ENCODE measurements around the gene APBA1.
"Not testable (repeated sequence)": the region's sequence is repeated elsewhere in the genome, so short reads cannot be mapped to it uniquely, and the experiment has no call there.

The APBA1 gene

DNA sequence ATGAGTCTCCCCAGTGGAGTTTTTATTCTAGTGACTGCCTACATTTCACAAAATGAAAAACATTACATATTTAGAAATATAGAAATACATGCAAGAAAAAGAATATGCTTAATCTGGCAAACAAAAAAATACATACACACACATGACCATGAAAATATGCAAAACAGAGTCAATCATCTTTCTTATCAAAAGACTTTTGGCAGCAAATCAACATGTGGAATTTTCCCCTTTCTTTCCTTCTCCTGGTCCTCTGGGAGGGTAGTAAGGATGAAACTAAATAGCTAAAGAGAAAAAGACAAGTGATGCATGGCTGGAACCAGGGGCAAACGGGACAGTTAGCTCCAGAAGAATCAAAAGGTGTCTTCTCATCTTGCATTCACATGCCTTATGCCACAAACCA is 69.4 kb downstream of the APBA1 start:
- Histone ChIP-seq H3K27ac (ENCODE audit: low read length) (no peak overlapping the region), H3K4me1 (ENCODE audit: insufficient read depth, low read length) (no peaks in the 10 kb centered on the region), H3K9ac (ENCODE audit: low read depth, low read length) (no peak overlapping the region), H3K36me3 (ENCODE audit: insufficient read depth, low read depth, low read length) (no peaks in the 10 kb centered on the region), H3K9me3 (ENCODE audit: insufficient read depth, low read depth, low read length) (no peaks in the 10 kb centered on the region), H3K4me3 (ENCODE audit: low read length) (no peak overlapping the region), H3K27me3 (ENCODE audit: insufficient read depth, low read length) (no peaks in the 10 kb centered on the region)

- Histone ChIP-seq H3K9me3 (ENCODE audit: insufficient read depth, low read depth, low read length) (no peaks in the 10 kb centered on the region), H3K4me1 (ENCODE audit: insufficient read depth, low read length) (no peaks in the 10 kb centered on the region), H3K27ac (ENCODE audit: low read length) (no peak overlapping the region), H3K27me3 (ENCODE audit: insufficient read depth, low read length) (no peaks in the 10 kb centered on the region), H3K9ac (ENCODE audit: low read depth, low read length) (no peak overlapping the region), H3K36me3 (ENCODE audit: insufficient read depth, low read depth, low read length) (no peaks in the 10 kb centered on the region), H3K4me3 (ENCODE audit: low read length) (no peak overlapping the region)
Observed at GRCh38 chr9:69601698-69602097, 70.5 kb downstream of the APBA1 start.

DNA sequence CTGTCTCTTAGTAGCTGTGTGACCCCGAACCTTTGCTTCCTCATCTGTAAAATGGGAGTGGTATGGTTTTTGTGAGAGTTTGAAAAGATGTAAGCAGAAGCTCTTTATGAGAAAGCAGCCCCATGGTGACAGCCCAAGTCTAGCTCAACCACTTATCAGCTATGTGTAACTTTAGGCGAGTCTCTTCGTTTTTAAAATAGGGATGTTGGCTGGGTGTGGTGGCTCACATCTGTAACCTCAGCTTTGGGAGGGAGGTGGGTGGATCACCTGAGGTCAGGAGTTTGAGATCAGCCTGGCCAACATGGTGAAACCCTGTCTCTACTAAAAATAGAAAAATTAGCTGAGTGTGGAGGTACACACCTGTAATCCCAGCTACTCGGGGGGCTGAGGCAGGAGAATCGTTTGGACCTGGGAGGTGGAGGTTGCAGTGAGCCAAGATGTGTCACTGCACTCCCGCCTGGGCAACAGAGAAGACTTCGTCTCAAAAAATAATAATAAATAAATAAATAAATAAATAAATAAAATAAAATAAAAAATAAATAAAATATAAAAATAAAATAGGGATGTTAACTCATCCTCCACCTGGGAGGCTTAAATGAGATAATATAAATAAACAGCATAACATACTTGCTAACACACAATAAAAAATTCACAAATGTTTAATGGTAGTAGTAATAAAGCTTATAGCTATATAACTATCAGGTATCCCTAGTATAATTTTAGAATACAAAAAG is 71.7 kb downstream of the APBA1 start:
- H3K9ac ChIP-seq (ENCODE audit: low read depth, low read length): no peak overlapping the region
- no peaks in the 10 kb centered on the region for H3K27me3 ChIP-seq (ENCODE audit: insufficient read depth, low read length)
- H3K36me3 ChIP-seq (ENCODE audit: insufficient read depth, low read depth, low read length): no peaks in the 10 kb centered on the region
- no peaks in the 10 kb centered on the region for H3K9me3 ChIP-seq (ENCODE audit: insufficient read depth, low read depth, low read length)
- H3K4me3 ChIP-seq (ENCODE audit: low read length): no peak overlapping the region
- H3K27ac ChIP-seq (ENCODE audit: low read length): no peak overlapping the region
- H3K4me1 ChIP-seq (ENCODE audit: insufficient read depth, low read length): no peaks in the 10 kb centered on the region

GRCh38 chr9:69599232-69599971 is 72.8 kb downstream of the APBA1 start:
- Histone ChIP-seq H3K9me3 (ENCODE audit: insufficient read depth, low read depth, low read length) (no peaks in the 10 kb centered on the region), H3K27me3 (ENCODE audit: insufficient read depth, low read length) (no peaks in the 10 kb centered on the region), H3K4me3 (ENCODE audit: low read length) (no peak overlapping the region)

DNA sequence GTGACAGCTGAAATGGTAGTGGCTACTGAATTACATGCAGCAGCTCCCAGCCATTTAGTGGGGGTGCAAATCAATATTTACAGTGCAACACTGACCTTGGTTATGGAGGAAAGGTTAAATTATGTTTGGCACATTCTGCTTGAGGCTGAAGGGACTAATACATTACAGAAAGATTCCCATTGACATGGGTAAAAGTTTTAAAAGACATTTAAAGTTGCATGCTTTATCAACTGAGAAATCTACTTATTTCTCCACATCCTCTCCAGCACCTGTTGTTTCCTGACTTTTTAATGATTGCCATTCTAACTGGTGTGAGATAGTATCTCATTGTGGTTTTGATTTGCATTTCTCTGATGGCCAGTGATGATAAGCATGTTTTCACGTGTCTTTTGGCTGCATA is 75.3 kb downstream of the APBA1 start:
- H3K36me3 ChIP-seq (ENCODE audit: insufficient read depth, low read depth, low read length); H3K27me3 ChIP-seq (ENCODE audit: insufficient read depth, low read length); H3K9me3 ChIP-seq (ENCODE audit: insufficient read depth, low read depth, low read length); H3K9ac ChIP-seq (ENCODE audit: low read depth, low read length); H3K27ac ChIP-seq (ENCODE audit: low read length); H3K4me1 ChIP-seq (ENCODE audit: insufficient read depth, low read length); H3K4me3 ChIP-seq (ENCODE audit: low read length): not testable (repeated sequence)

More at GRCh38 chr9:69599232-69599971, 72.8 kb downstream of the APBA1 start:
- Histone ChIP-seq H3K27ac (ENCODE audit: low read length) (no peak overlapping the region), H3K36me3 (ENCODE audit: insufficient read depth, low read depth, low read length) (no peaks in the 10 kb centered on the region), H3K4me1 (ENCODE audit: insufficient read depth, low read length) (no peaks in the 10 kb centered on the region), H3K9ac (ENCODE audit: low read depth, low read length) (no peak overlapping the region)

GRCh38 chr9:69594180-69594579 is 78.0 kb downstream of the APBA1 start:
- Histone ChIP-seq H3K36me3 (ENCODE audit: insufficient read depth, low read depth, low read length) (no peaks in the 10 kb centered on the region), H3K4me3 (ENCODE audit: low read length) (no peak overlapping the region), H3K27ac (ENCODE audit: low read length) (no peak overlapping the region), H3K9ac (ENCODE audit: low read depth, low read length) (no peak overlapping the region), H3K27me3 (ENCODE audit: insufficient read depth, low read length) (peaks cover 4% of the 10 kb centered on the region; the same call in 1 of the 2 replicates), H3K9me3 (ENCODE audit: insufficient read depth, low read depth, low read length) (no peaks in the 10 kb centered on the region), H3K4me1 (ENCODE audit: insufficient read depth, low read length) (0 out of 2 replicates have a peak, but pooled peaks cover 7% of the 10 kb centered on the region)

DNA sequence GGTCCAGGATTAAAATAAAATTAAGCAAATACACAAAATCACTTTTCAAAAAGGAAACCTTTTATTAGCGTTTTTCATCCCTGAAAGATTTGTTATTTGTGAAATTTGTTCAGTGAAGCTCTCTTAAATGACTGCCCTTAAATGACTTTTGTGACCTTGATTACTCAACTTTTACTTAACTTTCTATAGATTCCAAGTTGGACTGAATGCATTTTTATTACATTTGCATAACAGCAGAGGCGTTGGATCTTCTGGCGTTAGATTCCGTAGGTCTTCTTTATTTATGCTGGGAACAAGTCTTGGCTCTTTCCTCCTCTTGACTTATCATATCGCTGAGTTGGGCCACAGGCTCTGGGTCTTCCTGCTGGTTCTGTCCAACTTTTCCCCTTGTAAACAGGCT is 78.4 kb downstream of the APBA1 start:
- Histone ChIP-seq H3K4me3 (ENCODE audit: low read length) (no peak overlapping the region), H3K36me3 (ENCODE audit: insufficient read depth, low read depth, low read length) (no peaks in the 10 kb centered on the region), H3K9me3 (ENCODE audit: insufficient read depth, low read depth, low read length) (no peaks in the 10 kb centered on the region), H3K9ac (ENCODE audit: low read depth, low read length) (no peak overlapping the region), H3K4me1 (ENCODE audit: insufficient read depth, low read length) (0 out of 2 replicates have a peak, but pooled peaks cover 7% of the 10 kb centered on the region), H3K27me3 (ENCODE audit: insufficient read depth, low read length) (peaks cover 5% of the 10 kb centered on the region; the same call in 1 of the 2 replicates), H3K27ac (ENCODE audit: low read length) (no peak overlapping the region)

GRCh38 chr9:69593301-69593700 is 78.9 kb downstream of the APBA1 start:
- H3K9me3 ChIP-seq (ENCODE audit: insufficient read depth, low read depth, low read length): no peaks in the 10 kb centered on the region

DNA sequence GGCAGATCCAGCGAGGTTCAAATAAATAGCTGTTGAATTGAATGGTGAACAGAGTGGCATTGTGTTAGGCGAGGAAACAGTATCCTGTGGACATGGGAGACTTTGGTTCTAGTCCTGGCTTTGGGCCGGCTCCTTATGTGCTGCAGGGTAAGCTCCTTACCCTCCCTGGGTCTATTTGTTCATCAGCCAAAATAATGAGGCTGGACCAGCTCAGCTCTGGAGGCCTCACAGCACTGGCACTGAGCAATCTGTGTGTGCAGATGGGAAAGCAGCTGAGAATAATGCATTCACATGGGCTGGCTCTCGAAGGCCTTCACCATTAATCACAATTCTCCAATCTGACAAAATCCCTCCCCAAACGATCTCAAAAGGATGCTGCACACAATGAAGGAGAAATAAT is 81.9 kb downstream of the APBA1 start:
- no peaks in the 10 kb centered on the region for H3K36me3 ChIP-seq (ENCODE audit: insufficient read depth, low read depth, low read length)
- H3K9ac ChIP-seq (ENCODE audit: low read depth, low read length): no peak overlapping the region
- no peak overlapping the region for H3K27ac ChIP-seq (ENCODE audit: low read length)
- no peaks in the 10 kb centered on the region for H3K9me3 ChIP-seq (ENCODE audit: insufficient read depth, low read depth, low read length)
- no peak overlapping the region for H3K4me3 ChIP-seq (ENCODE audit: low read length)
- H3K27me3 ChIP-seq (ENCODE audit: insufficient read depth, low read length): peaks cover 26% of the 10 kb centered on the region; the same call in 1 of the 2 replicates
- 0 out of 2 replicates have a peak, but pooled peaks cover 7% of the 10 kb centered on the region for H3K4me1 ChIP-seq (ENCODE audit: insufficient read depth, low read length)

More at GRCh38 chr9:69593301-69593700, 78.9 kb downstream of the APBA1 start:
- Histone ChIP-seq H3K27me3 (ENCODE audit: insufficient read depth, low read length) (peaks cover 5% of the 10 kb centered on the region; the same call in 1 of the 2 replicates), H3K36me3 (ENCODE audit: insufficient read depth, low read depth, low read length) (no peaks in the 10 kb centered on the region), H3K4me3 (ENCODE audit: low read length) (no peak overlapping the region), H3K27ac (ENCODE audit: low read length) (no peak overlapping the region), H3K9ac (ENCODE audit: low read depth, low read length) (no peak overlapping the region), H3K4me1 (ENCODE audit: insufficient read depth, low read length) (0 out of 2 replicates have a peak, but pooled peaks cover 7% of the 10 kb centered on the region)

- Histone ChIP-seq H3K9me3 (ENCODE audit: insufficient read depth, low read depth, low read length) (no peaks in the 10 kb centered on the region), H3K27me3 (ENCODE audit: insufficient read depth, low read length) (peaks cover 37% of the 10 kb centered on the region), H3K4me1 (ENCODE audit: insufficient read depth, low read length) (0 out of 2 replicates have a peak, but pooled peaks cover 6% of the 10 kb centered on the region), H3K36me3 (ENCODE audit: insufficient read depth, low read depth, low read length) (no peaks in the 10 kb centered on the region), H3K9ac (ENCODE audit: low read depth, low read length) (no peak overlapping the region), H3K4me3 (ENCODE audit: low read length) (no peak overlapping the region), H3K27ac (ENCODE audit: low read length) (no peak overlapping the region)
Observed at GRCh38 chr9:69589156-69589555, 83.0 kb downstream of the APBA1 start.

DNA sequence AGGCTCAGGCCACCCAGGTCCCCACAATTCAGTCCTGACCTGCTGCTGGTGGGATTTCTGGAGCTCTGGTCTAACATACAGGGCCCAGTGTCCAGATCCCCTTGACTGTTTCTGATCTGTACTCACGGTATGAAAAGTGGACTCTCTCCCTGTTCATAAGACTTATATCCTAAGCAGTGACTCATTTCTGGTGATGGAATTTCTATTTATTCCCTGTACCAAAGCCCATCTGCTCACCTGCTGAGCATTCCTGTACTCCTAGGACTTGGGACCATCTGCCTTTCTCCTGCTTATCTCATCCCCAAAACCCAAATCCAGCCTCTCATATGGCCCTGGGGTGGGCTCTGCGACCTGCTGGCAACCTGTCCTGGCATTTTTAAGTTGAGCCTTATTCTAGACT is 86.6 kb downstream of the APBA1 start:
- no peaks in the 10 kb centered on the region for H3K9me3 ChIP-seq (ENCODE audit: insufficient read depth, low read depth, low read length)
- H3K36me3 ChIP-seq (ENCODE audit: insufficient read depth, low read depth, low read length): no peaks in the 10 kb centered on the region
- H3K4me1 ChIP-seq (ENCODE audit: insufficient read depth, low read length): no peaks in the 10 kb centered on the region
- no peak overlapping the region for H3K4me3 ChIP-seq (ENCODE audit: low read length)
- H3K27ac ChIP-seq (ENCODE audit: low read length): no peak overlapping the region
- peaks cover 73% of the 10 kb centered on the region for H3K27me3 ChIP-seq (ENCODE audit: insufficient read depth, low read length)
- H3K9ac ChIP-seq (ENCODE audit: low read depth, low read length): no peak overlapping the region

GRCh38 chr9:69584759-69585158 is 87.4 kb downstream of the APBA1 start:
- Histone ChIP-seq H3K9me3 (ENCODE audit: insufficient read depth, low read depth, low read length) (no peaks in the 10 kb centered on the region), H3K9ac (ENCODE audit: low read depth, low read length) (no peak overlapping the region), H3K4me1 (ENCODE audit: insufficient read depth, low read length) (no peaks in the 10 kb centered on the region), H3K27me3 (ENCODE audit: insufficient read depth, low read length) (peaks cover 81% of the 10 kb centered on the region), H3K36me3 (ENCODE audit: insufficient read depth, low read depth, low read length) (no peaks in the 10 kb centered on the region), H3K27ac (ENCODE audit: low read length) (no peak overlapping the region), H3K4me3 (ENCODE audit: low read length) (no peak overlapping the region)
